Measurements from ENCODE around the gene BLNK.

BLNK gene

DNA sequence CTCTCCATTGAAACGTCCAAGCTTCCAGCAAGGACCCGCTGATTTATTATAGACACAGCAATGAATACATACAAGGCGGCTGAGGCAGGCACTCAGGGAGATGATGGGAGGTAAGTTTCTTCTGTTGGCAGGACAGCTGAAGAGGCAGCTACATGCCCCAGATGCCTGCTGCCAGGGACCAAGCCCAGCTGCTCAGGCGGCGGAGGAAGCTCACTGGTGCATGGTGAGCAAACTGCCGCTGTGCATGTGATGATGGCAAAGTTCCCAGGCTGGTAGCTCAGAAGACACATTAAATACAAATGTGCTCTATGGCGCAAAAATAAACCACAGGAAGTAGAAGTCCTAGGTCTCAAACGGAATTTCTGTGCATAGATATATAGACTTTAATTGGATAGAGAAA is 35.1 kb upstream of the BLNK start:
- H2BK12ac ChIP-seq (ENCODE audit: low read length) = no peak overlapping the region
- H3K4me3 ChIP-seq (ENCODE audit: low read length in 2 of 2) = no peak overlapping the region
- no peak overlapping the region for H2AFZ ChIP-seq (ENCODE audit: low read length)
- H3K27me3 ChIP-seq (ENCODE audit: control insufficient read depth in 3 of 3, insufficient read depth in 3 of 3, low read depth in 1 of 3, low read length in 3 of 3) = no peaks in the 10 kb centered on the region
- no peak overlapping the region for H2AK5ac ChIP-seq (ENCODE audit: low read depth, low read length)
- H3K14ac ChIP-seq (ENCODE audit: low read length) = no peak overlapping the region
- no peaks in the 10 kb centered on the region for H3K9me3 ChIP-seq (replicated peaks in 1 of 2; ENCODE audit: control insufficient read depth in 2 of 2, insufficient read depth in 1 of 2, low read depth in 1 of 2, low read length in 2 of 2)
- no peak overlapping the region for H2BK5ac ChIP-seq (ENCODE audit: low read length)
- H2BK15ac ChIP-seq (ENCODE audit: low read length) = no peak overlapping the region
- no peak overlapping the region for H4K91ac ChIP-seq (ENCODE audit: low read depth, low read length, poor library complexity)
- no peak overlapping the region for H3K23ac ChIP-seq (ENCODE audit: low read depth, low read length, poor library complexity)
- peaks cover 13 to 16% of the 10 kb centered on the region in 2 donors for H3K4me1 ChIP-seq (ENCODE audit: control insufficient read depth in 2 of 2, insufficient read depth in 1 of 2, low read depth in 1 of 2, low read length in 2 of 2)
- DNase-seq (ENCODE audit: low spot score) = no peak
- no peak overlapping the region for H4K8ac ChIP-seq (ENCODE audit: low read depth, low read length)
- WGBS, 2 donors (ENCODE audit: extremely low coverage in 2 of 2, insufficient read length in 2 of 2, insufficient replicate concordance in 1 of 2) = no CpG with 5 or more reads among the region's 8 CpGs
- H3K18ac ChIP-seq (ENCODE audit: low read length) = no peak overlapping the region
- no peak overlapping the region for H2BK120ac ChIP-seq (ENCODE audit: low read depth, low read length)
- no peaks in the 10 kb centered on the region for H3K36me3 ChIP-seq (replicated peaks in 1 of 2; ENCODE audit: control insufficient read depth in 2 of 2, insufficient read depth in 2 of 2, low read length in 2 of 2)
- H3K4ac ChIP-seq (ENCODE audit: low read length) = no peak overlapping the region
- no peak overlapping the region for H3K9ac ChIP-seq (ENCODE audit: low read depth, low read length, poor library complexity)
- no peaks in the 10 kb centered on the region for H3K79me1 ChIP-seq (ENCODE audit: low read depth, low read length)
- H3K4me2 ChIP-seq (ENCODE audit: insufficient read depth, low read length, poor library complexity, severe bottlenecking) = no peak overlapping the region
- H3K27ac ChIP-seq (replicated peaks; ENCODE audit: low read length) = no peak overlapping the region

DNA sequence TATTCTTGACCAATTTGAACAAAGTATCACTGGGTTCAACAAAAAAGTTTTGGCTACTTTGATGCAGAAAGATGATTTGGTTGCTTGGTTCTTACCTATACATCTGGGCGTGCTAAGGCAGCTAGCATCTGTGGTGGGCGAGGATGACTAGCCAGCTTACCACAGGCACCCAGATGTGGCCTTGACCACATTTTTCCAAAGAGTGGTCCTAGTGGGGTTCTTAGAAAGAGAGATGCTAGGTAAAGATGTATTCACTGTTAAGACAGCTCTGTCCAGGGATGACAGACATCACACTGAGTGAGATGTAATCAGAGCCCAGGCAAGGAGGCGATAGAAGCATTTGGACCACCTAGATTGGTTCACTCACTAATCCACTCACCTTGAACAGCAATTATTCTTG is 33.6 kb upstream of the BLNK start:
- Histone ChIP-seq H3K9ac (ENCODE audit: low read depth, low read length, poor library complexity) (no peak overlapping the region), H3K18ac (ENCODE audit: low read length) (no peak overlapping the region), H3K9me3 (replicated peaks in 1 of 2; ENCODE audit: control insufficient read depth in 2 of 2, insufficient read depth in 1 of 2, low read depth in 1 of 2, low read length in 2 of 2) (no peaks in the 10 kb centered on the region), H3K4ac (ENCODE audit: low read length) (no peak overlapping the region), H2BK120ac (ENCODE audit: low read depth, low read length) (no peak overlapping the region), H2BK15ac (ENCODE audit: low read length) (no peak overlapping the region), H3K79me1 (ENCODE audit: low read depth, low read length) (no peaks in the 10 kb centered on the region), H4K91ac (ENCODE audit: low read depth, low read length, poor library complexity) (no peak overlapping the region), H2AFZ (ENCODE audit: low read length) (no peak overlapping the region), H3K27ac (replicated peaks; ENCODE audit: low read length) (no peak overlapping the region), H3K23ac (ENCODE audit: low read depth, low read length, poor library complexity) (no peak overlapping the region), H3K36me3 (replicated peaks in 1 of 2; ENCODE audit: control insufficient read depth in 2 of 2, insufficient read depth in 2 of 2, low read length in 2 of 2) (no peaks in the 10 kb centered on the region), H3K4me3 (ENCODE audit: low read length in 2 of 2) (no peak overlapping the region), H3K14ac (ENCODE audit: low read length) (no peak overlapping the region), H2BK12ac (ENCODE audit: low read length) (no peak overlapping the region), H3K27me3 (ENCODE audit: control insufficient read depth in 3 of 3, insufficient read depth in 3 of 3, low read depth in 1 of 3, low read length in 3 of 3) (no peaks in the 10 kb centered on the region), H4K8ac (ENCODE audit: low read depth, low read length) (no peak overlapping the region), H3K4me1 (ENCODE audit: control insufficient read depth in 2 of 2, insufficient read depth in 1 of 2, low read depth in 1 of 2, low read length in 2 of 2) (peaks cover 11 to 14% of the 10 kb centered on the region in 2 donors), H2AK5ac (ENCODE audit: low read depth, low read length) (no peak overlapping the region), H2BK5ac (ENCODE audit: low read length) (no peak overlapping the region), H3K4me2 (ENCODE audit: insufficient read depth, low read length, poor library complexity, severe bottlenecking) (no peak overlapping the region)
- no peak for DNase-seq (ENCODE audit: low spot score)
- no CpG with 5 or more reads among the region's 3 CpGs for WGBS, 2 donors (ENCODE audit: extremely low coverage in 2 of 2, insufficient read length in 2 of 2, insufficient replicate concordance in 1 of 2)

DNA sequence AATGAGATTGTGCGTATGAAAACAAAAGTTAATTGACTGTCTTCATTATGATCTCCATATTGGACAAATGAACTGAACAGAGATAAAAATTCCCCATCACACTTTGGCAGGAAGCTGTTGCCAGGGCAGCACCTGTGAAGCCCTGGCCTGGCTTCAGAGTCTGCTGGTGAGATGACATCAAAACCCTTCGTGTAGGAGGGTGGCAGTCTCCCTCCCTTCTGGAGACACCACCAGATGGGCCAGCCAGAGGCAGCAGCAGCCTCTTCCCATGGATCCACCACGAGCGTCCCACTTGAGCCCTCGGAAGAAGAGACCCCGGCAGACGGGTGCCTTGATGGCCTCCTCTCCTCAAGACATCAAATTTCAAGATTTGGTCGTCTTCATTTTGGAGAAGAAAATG is 32.9 kb upstream of the BLNK start, which contains the start of gene DNTT:
Gene DNTT, plus strand, starts transcription at position 205 of the 400 bp plus-strand sequence. Its CDS starts 64 bp downstream, at position 269.
- Histone ChIP-seq H3K23ac (ENCODE audit: low read depth, low read length, poor library complexity) (no peak within 1 kb of the TSS), H3K79me1 (ENCODE audit: low read depth, low read length) (no peaks in the 10 kb centered on the region), H3K36me3 (replicated peaks in 1 of 2; ENCODE audit: control insufficient read depth in 2 of 2, insufficient read depth in 2 of 2, low read length in 2 of 2) (no peaks in the 10 kb centered on the region), H3K4me3 (ENCODE audit: low read length in 2 of 2) (no peak within 1 kb of the TSS), H3K9ac (ENCODE audit: low read depth, low read length, poor library complexity) (no peak within 1 kb of the TSS), H4K91ac (ENCODE audit: low read depth, low read length, poor library complexity) (no peak within 1 kb of the TSS), H2BK15ac (ENCODE audit: low read length) (no peak within 1 kb of the TSS), H3K18ac (ENCODE audit: low read length) (no peak within 1 kb of the TSS), H3K9me3 (replicated peaks in 1 of 2; ENCODE audit: control insufficient read depth in 2 of 2, insufficient read depth in 1 of 2, low read depth in 1 of 2, low read length in 2 of 2) (no peaks in the 10 kb centered on the region), H2BK5ac (ENCODE audit: low read length) (no peak within 1 kb of the TSS), H4K8ac (ENCODE audit: low read depth, low read length) (no peak within 1 kb of the TSS), H3K4ac (ENCODE audit: low read length) (no peak within 1 kb of the TSS), H3K4me1 (ENCODE audit: control insufficient read depth in 2 of 2, insufficient read depth in 1 of 2, low read depth in 1 of 2, low read length in 2 of 2) (peaks cover 4 to 8% of the 10 kb centered on the region in 2 donors), H2BK120ac (ENCODE audit: low read depth, low read length) (no peak within 1 kb of the TSS), H3K27me3 (ENCODE audit: control insufficient read depth in 3 of 3, insufficient read depth in 3 of 3, low read depth in 1 of 3, low read length in 3 of 3) (no peaks in the 10 kb centered on the region), H2AFZ (ENCODE audit: low read length) (no peak within 1 kb of the TSS), H2AK5ac (ENCODE audit: low read depth, low read length) (no peak within 1 kb of the TSS), H2BK12ac (ENCODE audit: low read length) (no peak within 1 kb of the TSS), H3K4me2 (ENCODE audit: insufficient read depth, low read length, poor library complexity, severe bottlenecking) (no peak within 1 kb of the TSS), H3K27ac (replicated peaks; ENCODE audit: low read length) (no peak within 1 kb of the TSS), H3K14ac (ENCODE audit: low read length) (no peak within 1 kb of the TSS)
- no peak for DNase-seq (ENCODE audit: low spot score)
- WGBS, 2 donors (ENCODE audit: extremely low coverage in 2 of 2, insufficient read length in 2 of 2, insufficient replicate concordance in 1 of 2) = no CpG with 5 or more reads among the region's 8 CpGs

DNA sequence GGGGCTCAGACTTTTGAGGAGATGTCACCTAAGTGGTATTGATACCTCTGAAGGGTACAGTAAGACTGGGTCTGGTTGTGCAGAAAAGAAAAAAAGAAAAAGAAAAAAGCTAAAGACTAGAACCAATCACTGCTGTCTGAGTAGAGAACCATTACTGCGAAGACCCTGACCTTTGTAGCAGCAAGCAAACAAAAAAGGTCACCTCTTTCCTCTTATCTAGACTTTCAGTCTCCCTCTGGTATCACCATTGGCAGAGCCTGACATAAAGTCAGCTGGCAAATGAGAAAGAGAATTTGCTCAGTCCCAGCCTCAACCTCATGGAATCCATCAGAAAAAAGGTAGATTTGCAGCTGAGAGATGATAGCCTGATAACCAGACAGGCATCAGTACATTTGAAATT is 30.2 kb upstream of the BLNK start:
- H3K9ac ChIP-seq (ENCODE audit: low read depth, low read length, poor library complexity) = no peak overlapping the region
- H2AK5ac ChIP-seq (ENCODE audit: low read depth, low read length) = no peak overlapping the region
- WGBS, 2 donors (ENCODE audit: extremely low coverage in 2 of 2, insufficient read length in 2 of 2, insufficient replicate concordance in 1 of 2) = no CpG with 5 or more reads among the region's 1 CpG
- H3K4ac ChIP-seq (ENCODE audit: low read length) = no peak overlapping the region
- DNase-seq (ENCODE audit: low spot score) = no peak
- H3K4me3 ChIP-seq (ENCODE audit: low read length in 2 of 2) = no peak overlapping the region
- no peak overlapping the region for H3K18ac ChIP-seq (ENCODE audit: low read length)
- no peak overlapping the region for H2BK12ac ChIP-seq (ENCODE audit: low read length)
- no peak overlapping the region for H3K23ac ChIP-seq (ENCODE audit: low read depth, low read length, poor library complexity)
- H2BK15ac ChIP-seq (ENCODE audit: low read length) = no peak overlapping the region
- H2BK5ac ChIP-seq (ENCODE audit: low read length) = no peak overlapping the region
- no peaks in the 10 kb centered on the region for H3K36me3 ChIP-seq (replicated peaks in 1 of 2; ENCODE audit: control insufficient read depth in 2 of 2, insufficient read depth in 2 of 2, low read length in 2 of 2)
- no peak overlapping the region for H3K27ac ChIP-seq (replicated peaks; ENCODE audit: low read length)
- H3K9me3 ChIP-seq (replicated peaks in 1 of 2; ENCODE audit: control insufficient read depth in 2 of 2, insufficient read depth in 1 of 2, low read depth in 1 of 2, low read length in 2 of 2) = no peaks in the 10 kb centered on the region
- H4K8ac ChIP-seq (ENCODE audit: low read depth, low read length) = no peak overlapping the region
- H3K79me1 ChIP-seq (ENCODE audit: low read depth, low read length) = no peaks in the 10 kb centered on the region
- no peak overlapping the region for H3K14ac ChIP-seq (ENCODE audit: low read length)
- H2AFZ ChIP-seq (ENCODE audit: low read length) = no peak overlapping the region
- H3K27me3 ChIP-seq (ENCODE audit: control insufficient read depth in 3 of 3, insufficient read depth in 3 of 3, low read depth in 1 of 3, low read length in 3 of 3) = peaks cover 0 to 6% (median 0%) of the 10 kb centered on the region in 3 experiments
- no peak overlapping the region for H4K91ac ChIP-seq (ENCODE audit: low read depth, low read length, poor library complexity)
- no peak overlapping the region for H2BK120ac ChIP-seq (ENCODE audit: low read depth, low read length)
- H3K4me2 ChIP-seq (ENCODE audit: insufficient read depth, low read length, poor library complexity, severe bottlenecking) = no peak overlapping the region
- H3K4me1 ChIP-seq (ENCODE audit: control insufficient read depth in 2 of 2, insufficient read depth in 1 of 2, low read depth in 1 of 2, low read length in 2 of 2) = peaks cover 0 to 2% of the 10 kb centered on the region in 2 donors
